ENCODE results near the gene ZNF691.
"Not testable (repeated sequence)": the region's sequence is repeated elsewhere in the genome, so short reads cannot be mapped to it uniquely, and the experiment has no call there.

The ZNF691 gene

DNA sequence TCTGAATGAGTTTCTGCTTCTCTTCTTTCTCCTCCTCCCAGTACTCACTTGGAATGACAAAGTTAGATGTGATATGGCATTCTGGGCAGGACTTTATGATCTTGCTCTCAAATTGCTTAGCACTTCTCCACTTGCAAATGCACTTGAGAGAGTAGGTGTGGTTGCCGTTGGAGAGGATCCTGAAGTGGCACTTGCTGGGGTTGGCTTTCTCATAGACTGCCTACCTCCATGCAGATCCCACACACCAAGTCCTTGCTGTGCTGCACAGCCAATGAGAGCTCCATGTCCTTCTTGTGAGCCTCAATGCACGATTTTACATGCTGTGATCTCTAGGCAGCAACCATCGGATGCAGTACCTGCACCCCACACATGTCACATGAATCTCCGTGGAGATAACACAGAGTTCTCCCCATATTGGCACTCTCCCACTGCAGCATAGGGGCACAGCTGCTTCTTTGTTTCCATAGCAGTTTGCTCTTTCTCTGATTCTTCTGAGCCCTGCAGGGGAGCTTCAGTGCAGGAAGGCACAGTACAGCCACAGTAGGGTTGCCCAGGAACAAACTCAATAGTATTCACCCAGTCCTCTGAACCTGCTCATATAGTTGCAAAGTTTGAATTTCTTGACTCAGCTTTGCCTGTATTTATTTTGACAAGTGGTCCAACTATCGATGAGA lies 45.2 kb downstream of the ZNF691 start:
- no peak for DNase-seq (ENCODE audit: low read depth)
- no peak overlapping the region for H3K4me3 ChIP-seq (ENCODE audit: low read depth, low read length)
- TF ChIP-seq, protein P1, sequence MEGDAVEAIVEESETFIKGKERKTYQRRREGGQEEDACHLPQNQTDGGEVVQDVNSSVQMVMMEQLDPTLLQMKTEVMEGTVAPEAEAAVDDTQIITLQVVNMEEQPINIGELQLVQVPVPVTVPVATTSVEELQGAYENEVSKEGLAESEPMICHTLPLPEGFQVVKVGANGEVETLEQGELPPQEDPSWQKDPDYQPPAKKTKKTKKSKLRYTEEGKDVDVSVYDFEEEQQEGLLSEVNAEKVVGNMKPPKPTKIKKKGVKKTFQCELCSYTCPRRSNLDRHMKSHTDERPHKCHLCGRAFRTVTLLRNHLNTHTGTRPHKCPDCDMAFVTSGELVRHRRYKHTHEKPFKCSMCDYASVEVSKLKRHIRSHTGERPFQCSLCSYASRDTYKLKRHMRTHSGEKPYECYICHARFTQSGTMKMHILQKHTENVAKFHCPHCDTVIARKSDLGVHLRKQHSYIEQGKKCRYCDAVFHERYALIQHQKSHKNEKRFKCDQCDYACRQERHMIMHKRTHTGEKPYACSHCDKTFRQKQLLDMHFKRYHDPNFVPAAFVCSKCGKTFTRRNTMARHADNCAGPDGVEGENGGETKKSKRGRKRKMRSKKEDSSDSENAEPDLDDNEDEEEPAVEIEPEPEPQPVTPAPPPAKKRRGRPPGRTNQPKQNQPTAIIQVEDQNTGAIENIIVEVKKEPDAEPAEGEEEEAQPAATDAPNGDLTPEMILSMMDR (conservative IDR thresholded peaks at IDR 0.05; ENCODE audit: low read depth, low read length): no peak

DNA sequence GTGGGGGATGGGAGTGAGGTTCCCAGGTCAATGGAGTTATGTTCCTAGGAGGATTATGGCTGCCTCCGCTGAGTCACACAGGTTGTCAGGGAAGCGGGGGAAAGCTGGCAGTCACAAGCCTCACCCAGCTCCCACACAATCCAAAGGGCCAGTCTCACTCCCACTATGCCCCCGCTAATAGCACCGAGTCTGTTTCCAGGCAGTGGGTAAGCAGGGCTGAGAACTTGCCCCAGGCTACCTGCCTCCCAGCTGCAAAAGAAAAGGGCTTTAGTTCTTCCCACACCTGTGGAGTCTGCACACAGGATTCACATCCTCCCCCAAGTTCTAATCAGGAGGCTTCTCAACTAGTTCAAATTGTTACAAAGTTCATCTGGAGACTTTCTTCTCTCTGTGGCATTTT lies 53.5 kb downstream of the ZNF691 start:
- not testable (repeated sequence) for DNase-seq (ENCODE audit: low read depth); H3K4me3 ChIP-seq (ENCODE audit: low read depth, low read length)
